HepG2 (cell line): ENCODE data around the gene PIGV. TPM values are rescaled to one million over a fixed set of nuclear protein-coding genes. Genes with fewer than 3 reads are reported as not detected.

Source experiments
- AFF4 ChIP-seq: sonication (generic); formaldehyde crosslinking; IDR thresholded peaks from 2 replicates; pipeline ENCODE4 v1.4.0; 2020; ENCODE audit warnings: missing genetic modification reagents
- ATM ChIP-seq: fragments of 450-650 bp; IDR thresholded peaks from 2 replicates; pipeline ENCODE4 v1.7.1; 2017; ENCODE audit warnings: mild to moderate bottlenecking, borderline replicate concordance
- BCL6 ChIP-seq: IDR thresholded peaks from 2 replicates; pipeline ENCODE4 v1.6.1; 2016; ENCODE audit warnings: missing genetic modification reagents, missing compliant biosample characterization
- DZIP1 ChIP-seq: sonication (generic); formaldehyde crosslinking; IDR thresholded peaks from 2 replicates; pipeline ENCODE4 v1.5.0; 2020; ENCODE audit warnings: mild to moderate bottlenecking, missing genetic modification reagents
- HNRNPK ChIP-seq: fragments of 200-400 bp; formaldehyde crosslinking; IDR thresholded peaks from 2 replicates; pipeline ENCODE4 v1.6.1; 2018; ENCODE audit warnings: low read length, low read depth, moderate library complexity, mild to moderate bottlenecking; ENCODE audit not compliant: poor library complexity, severe bottlenecking
- JDP2 ChIP-seq: sonication (generic); formaldehyde crosslinking; IDR thresholded peaks from 2 replicates; pipeline ENCODE4 v1.8.1; 2022; ENCODE audit warnings: missing genetic modification reagents, borderline replicate concordance
- JUNB ChIP-seq: sonication (generic); formaldehyde crosslinking; IDR thresholded peaks from 2 replicates; pipeline ENCODE4 v1.8.0; 2022; ENCODE audit warnings: missing genetic modification reagents, mild to moderate bottlenecking, borderline replicate concordance
- MZF1 ChIP-seq: sonication (generic); formaldehyde crosslinking; IDR thresholded peaks from 2 replicates; pipeline ENCODE4 v1.8.1; 2023; ENCODE audit warnings: mild to moderate bottlenecking, missing genetic modification reagents, borderline replicate concordance
- PITX1 ChIP-seq: sonication (generic); formaldehyde crosslinking; IDR thresholded peaks from 2 replicates; pipeline ENCODE4 v1.5.1; 2020; ENCODE audit warnings: mild to moderate bottlenecking, missing genetic modification reagents
- RAD51 ChIP-seq: fragments of 450-650 bp; IDR thresholded peaks from 2 replicates; pipeline ENCODE4 v1.6.1; 2016; ENCODE audit warnings: borderline replicate concordance
- U2AF2 ChIP-seq: fragments of 200-400 bp; formaldehyde crosslinking; IDR thresholded peaks from 2 replicates; pipeline ENCODE4 v1.6.1; 2017; ENCODE audit warnings: low read depth, mild to moderate bottlenecking, low read length
- YEATS4 ChIP-seq: sonication (generic); formaldehyde crosslinking; IDR thresholded peaks from 2 replicates; pipeline ENCODE4 v1.4.0; 2020; ENCODE audit warnings: missing genetic modification reagents, borderline replicate concordance
- ZBTB7B ChIP-seq: sonication (generic); formaldehyde crosslinking; IDR thresholded peaks from 2 replicates; pipeline ENCODE4 v1.4.0; 2020; ENCODE audit warnings: missing genetic modification reagents
- ZBTB8A ChIP-seq: sonication (generic); formaldehyde crosslinking; IDR thresholded peaks from 2 replicates; pipeline ENCODE4 v1.4.0; 2020; ENCODE audit warnings: mild to moderate bottlenecking, low read depth, missing genetic modification reagents, borderline replicate concordance
- ZFP90 ChIP-seq: sonication (generic); formaldehyde crosslinking; IDR thresholded peaks from 2 replicates; pipeline ENCODE4 v1.8.0; 2022; ENCODE audit warnings: missing genetic modification reagents, mild to moderate bottlenecking, inconsistent platforms, borderline replicate concordance
- ZFYVE20 ChIP-seq: sonication (generic); formaldehyde crosslinking; IDR thresholded peaks from 2 replicates; pipeline ENCODE4 v1.8.0; 2023; ENCODE audit warnings: low read depth, mild to moderate bottlenecking, moderate library complexity, missing genetic modification reagents, borderline replicate concordance
- ZNF17 ChIP-seq: sonication (generic); formaldehyde crosslinking; IDR thresholded peaks from 2 replicates; pipeline ENCODE4 v1.5.0; 2020; ENCODE audit warnings: mild to moderate bottlenecking, missing genetic modification reagents
- ZNF367 ChIP-seq: sonication (generic); formaldehyde crosslinking; IDR thresholded peaks from 2 replicates; pipeline ENCODE4 v1.4.0; 2020; ENCODE audit warnings: missing genetic modification reagents, borderline replicate concordance
- ZNF562 ChIP-seq: sonication (generic); formaldehyde crosslinking; IDR thresholded peaks from 2 replicates; pipeline ENCODE4 v1.8.0; 2022; ENCODE audit warnings: missing genetic modification reagents, borderline replicate concordance
- ZNF749 ChIP-seq: sonication (generic); formaldehyde crosslinking; IDR thresholded peaks from 2 replicates; pipeline ENCODE4 v1.8.0; 2022; ENCODE audit warnings: mild to moderate bottlenecking, missing genetic modification reagents, moderate library complexity, borderline replicate concordance
- ZNF780A ChIP-seq: sonication (generic); formaldehyde crosslinking; IDR thresholded peaks from 2 replicates; pipeline ENCODE4 v1.8.0; 2022; ENCODE audit warnings: mild to moderate bottlenecking, missing genetic modification reagents, moderate library complexity
- ZSCAN12 ChIP-seq: sonication (generic); formaldehyde crosslinking; IDR thresholded peaks from 2 replicates; pipeline ENCODE4 v1.9.0; 2021; ENCODE audit warnings: mild to moderate bottlenecking, missing genetic modification reagents
- polyA plus RNA-seq, 8 experiments: library from polyadenylated mRNA; depleted of rRNA in 3 of 8; stranded (reverse) in 7 of 8; unstranded in 1 of 8; fragments of >200 nt; fragmentation: Illumina TruSeq in 4 of 8; extraction: Trizol in 4 of 8; gene quantifications; 2 replicates each; pipeline versions ENCODE4 v1.2.1 to v1.2.3, GENCODE V29; 2011 to 2016; ENCODE audit warnings: low read depth in 4 of 8, missing spikeins in 1 of 8, mixed read lengths in 1 of 8; ENCODE audit not compliant: insufficient read depth in 1 of 8
- total RNA-seq, 5 experiments: library from RNA; depleted of rRNA; stranded (reverse); fragments of >200 nt; fragmentation: Illumina TruSeq; extraction: Trizol; gene quantifications; 2 replicates each; pipeline ENCODE4 v1.2.3, GENCODE V29; 2016; ENCODE audit warnings: low read depth in 1 of 5

Gene PIGV
- total and polyA plus RNA-seq, 2 of the 13 experiments (the other 11 are each of a cell fraction or from before 2014, with no cell fraction given), result 13.5 to 22.7 TPM

- no peak; the same call in 1 of the 2 replicates for TF ChIP-seq YEATS4 (CRISPR knock-in tag)
- TF ChIP-seq ATM, result no peak
- peak; percentile 50; the same call in 1 of the 2 replicates for TF ChIP-seq ZNF749 (CRISPR knock-in tag)
- TF ChIP-seq ZNF562, result no peak
- TF ChIP-seq ZNF367, result peak; percentile 92; the same call in 1 of the 2 replicates
- peak; percentile 94 for TF ChIP-seq PITX1 (CRISPR knock-in tag)
- TF ChIP-seq HNRNPK, result no peak
- TF ChIP-seq BCL6 (CRISPR knock-in tag), result peak; percentile 81
- no peak for TF ChIP-seq JDP2 (CRISPR knock-in tag)
- no peak for TF ChIP-seq DZIP1 (CRISPR knock-in tag)
- TF ChIP-seq RAD51, result no peak
- no peak for TF ChIP-seq ZBTB8A
- no peak for TF ChIP-seq ZNF780A (CRISPR knock-in tag)
- TF ChIP-seq U2AF2, result no peak
- 0 out of 2 replicates have a peak, but pooled peaks have one; percentile 47 for TF ChIP-seq ZNF17
- TF ChIP-seq ZFYVE20 (CRISPR knock-in tag), result no peak
- no peak for TF ChIP-seq JUNB (CRISPR knock-in tag)
- no peak for TF ChIP-seq AFF4 (CRISPR knock-in tag)
- no peak for TF ChIP-seq ZSCAN12 (CRISPR knock-in tag)
- TF ChIP-seq ZBTB7B (CRISPR knock-in tag), result no peak
- no peak for TF ChIP-seq MZF1 (CRISPR knock-in tag)
- no peak for TF ChIP-seq ZFP90 (CRISPR knock-in tag)
Measured at GRCh38 chr1:26784023-26784871, 3.5 kb upstream of the PIGV start (continued).
